ENCODE results near the gene SPOCK3. TPM values are rescaled to one million over a fixed set of nuclear protein-coding genes. Genes with fewer than 3 reads are reported as not detected.
"Not testable (repeated sequence)": the region's sequence is repeated elsewhere in the genome, so short reads cannot be mapped to it uniquely, and the experiment has no call there.

SPOCK3 gene
- total RNA-seq, 2 donors from 2014 or later = 21.1 to 22.5 TPM

DNA sequence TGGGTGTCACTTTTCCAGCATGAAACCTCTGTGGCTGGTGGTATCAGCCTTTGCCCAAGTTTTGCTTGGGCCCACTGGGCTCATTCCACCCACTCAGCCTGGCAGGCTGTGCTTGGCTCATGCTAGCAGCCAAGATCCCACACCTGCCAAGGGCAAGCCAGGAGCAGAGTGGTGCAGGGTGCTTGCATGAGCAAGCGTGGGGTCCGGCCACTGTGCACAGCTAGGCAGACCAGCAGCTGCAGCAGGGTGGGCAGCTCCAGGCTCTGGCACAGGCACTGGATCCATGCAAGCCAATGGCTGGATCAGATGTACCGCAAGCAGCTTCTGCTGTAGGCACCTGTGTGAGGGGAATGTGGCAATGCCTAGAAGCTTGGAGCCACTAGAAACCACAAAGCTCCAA, 253.9 kb downstream of the SPOCK3 start:
- Mint-ChIP-seq H3K36me3 (ENCODE audit: low read depth) (no peaks in the 10 kb centered on the region), H3K27ac (no peak overlapping the region), H3K4me3 (no peak overlapping the region), H3K9me3 (no peaks in the 10 kb centered on the region), H3K27me3 (ENCODE audit: insufficient read depth) (no peaks in the 10 kb centered on the region), H3K4me1 (no peaks in the 10 kb centered on the region)
- TF ChIP-seq, protein P1, sequence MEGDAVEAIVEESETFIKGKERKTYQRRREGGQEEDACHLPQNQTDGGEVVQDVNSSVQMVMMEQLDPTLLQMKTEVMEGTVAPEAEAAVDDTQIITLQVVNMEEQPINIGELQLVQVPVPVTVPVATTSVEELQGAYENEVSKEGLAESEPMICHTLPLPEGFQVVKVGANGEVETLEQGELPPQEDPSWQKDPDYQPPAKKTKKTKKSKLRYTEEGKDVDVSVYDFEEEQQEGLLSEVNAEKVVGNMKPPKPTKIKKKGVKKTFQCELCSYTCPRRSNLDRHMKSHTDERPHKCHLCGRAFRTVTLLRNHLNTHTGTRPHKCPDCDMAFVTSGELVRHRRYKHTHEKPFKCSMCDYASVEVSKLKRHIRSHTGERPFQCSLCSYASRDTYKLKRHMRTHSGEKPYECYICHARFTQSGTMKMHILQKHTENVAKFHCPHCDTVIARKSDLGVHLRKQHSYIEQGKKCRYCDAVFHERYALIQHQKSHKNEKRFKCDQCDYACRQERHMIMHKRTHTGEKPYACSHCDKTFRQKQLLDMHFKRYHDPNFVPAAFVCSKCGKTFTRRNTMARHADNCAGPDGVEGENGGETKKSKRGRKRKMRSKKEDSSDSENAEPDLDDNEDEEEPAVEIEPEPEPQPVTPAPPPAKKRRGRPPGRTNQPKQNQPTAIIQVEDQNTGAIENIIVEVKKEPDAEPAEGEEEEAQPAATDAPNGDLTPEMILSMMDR (conservative IDR thresholded peaks at IDR 0.05) = no peak
- Histone ChIP-seq H3K4me1 (ENCODE audit: control insufficient read depth, insufficient read depth, low read length) (no peaks in the 10 kb centered on the region), H3K27ac (ENCODE audit: low read depth, low read length) (no peak overlapping the region), H3K9me3 (ENCODE audit: control insufficient read depth, low read length) (peaks cover 5% of the 10 kb centered on the region), H3K4me3 (ENCODE audit: low read length) (no peak overlapping the region), H3K36me3 (ENCODE audit: control insufficient read depth, insufficient read depth, low read length) (no peaks in the 10 kb centered on the region), H3K27me3 (ENCODE audit: control insufficient read depth, insufficient read depth, low read length, poor library complexity, severe bottlenecking) (no peaks in the 10 kb centered on the region), H3K9ac (ENCODE audit: extremely low read depth, low read length, poor library complexity, severe bottlenecking) (no peak overlapping the region)
- 95 to 100% methylated on average over 1 to 3 of the region's 3 CpGs for WGBS, 2 experiments (ENCODE audit: insufficient coverage in 1 of 2, insufficient read length in 1 of 2)
- no peak for DNase-seq

DNA sequence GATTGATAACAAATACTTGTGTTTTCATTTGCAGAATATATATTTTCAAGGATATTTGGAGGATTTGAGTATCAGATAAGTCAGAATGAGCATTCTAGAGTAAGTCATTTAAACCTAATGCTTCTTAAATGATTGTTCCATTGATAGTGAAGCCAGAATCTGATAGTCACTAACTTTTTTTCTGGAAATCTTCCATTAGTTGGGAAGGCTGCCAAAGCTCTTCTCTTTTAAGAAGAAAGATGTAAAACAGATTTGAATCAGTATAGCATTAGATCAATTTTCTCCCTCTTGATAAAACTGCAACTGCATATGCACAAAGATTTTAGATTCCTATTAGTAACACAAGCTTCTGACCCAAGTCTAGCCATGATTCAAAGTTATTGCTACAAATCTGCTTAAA, 256.7 kb downstream of the SPOCK3 start:
- Histone ChIP-seq H3K4me1 (ENCODE audit: control insufficient read depth, insufficient read depth, low read length) (no peaks in the 10 kb centered on the region), H3K9ac (ENCODE audit: extremely low read depth, low read length, poor library complexity, severe bottlenecking) (no peak overlapping the region), H3K9me3 (ENCODE audit: control insufficient read depth, low read length) (peaks cover 5% of the 10 kb centered on the region), H3K27ac (ENCODE audit: low read depth, low read length) (no peak overlapping the region), H3K27me3 (ENCODE audit: control insufficient read depth, insufficient read depth, low read length, poor library complexity, severe bottlenecking) (no peaks in the 10 kb centered on the region), H3K4me3 (ENCODE audit: low read length) (no peak overlapping the region), H3K36me3 (ENCODE audit: control insufficient read depth, insufficient read depth, low read length) (no peaks in the 10 kb centered on the region)
- no peaks in the 10 kb centered on the region for H3K36me3 Mint-ChIP-seq (ENCODE audit: low read depth)
- H3K27me3 Mint-ChIP-seq (ENCODE audit: insufficient read depth) = no peaks in the 10 kb centered on the region
- H3K27ac Mint-ChIP-seq = no peak overlapping the region
- H3K4me1 Mint-ChIP-seq = no peaks in the 10 kb centered on the region
- no peak overlapping the region for H3K4me3 Mint-ChIP-seq
- H3K9me3 Mint-ChIP-seq = no peaks in the 10 kb centered on the region
- no peak for DNase-seq
- TF ChIP-seq, protein P1 (conservative IDR thresholded peaks at IDR 0.05) = no peak

- Mint-ChIP-seq H3K27ac (no peak overlapping the region), H3K27me3 (ENCODE audit: insufficient read depth) (no peaks in the 10 kb centered on the region)
These were observed 262.2 kb downstream of the SPOCK3 start for GRCh38 chr4:166972071-166972470.

DNA sequence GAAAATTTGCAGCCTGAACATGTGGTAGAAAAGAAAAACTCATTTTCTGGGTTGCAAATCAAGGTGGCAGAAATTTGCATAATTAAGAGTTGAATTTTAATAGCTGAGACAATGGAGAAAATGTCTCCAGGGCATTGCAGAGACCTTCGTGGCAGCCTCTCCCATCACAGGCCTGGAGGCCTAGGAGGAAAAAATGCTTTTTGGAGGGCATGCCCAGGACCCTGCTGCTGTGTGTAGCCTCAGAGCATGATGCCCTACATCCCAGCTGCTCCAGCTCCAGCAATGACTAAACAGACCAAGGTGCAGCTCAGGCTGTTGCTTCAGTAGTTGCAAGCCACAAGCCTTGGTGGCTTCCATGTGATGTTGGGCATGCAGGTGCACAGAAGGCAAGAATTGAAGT, 266.1 kb downstream of the SPOCK3 start:
- H3K36me3 Mint-ChIP-seq (ENCODE audit: low read depth) = not testable (repeated sequence)
- peaks cover 33% of the 10 kb centered on the region for H3K9me3 Mint-ChIP-seq

More at GRCh38 chr4:166972071-166972470, 262.2 kb downstream of the SPOCK3 start:
- no peaks in the 10 kb centered on the region for H3K4me1 ChIP-seq (ENCODE audit: control insufficient read depth, insufficient read depth, low read length)
- Mint-ChIP-seq H3K4me1 (no peaks in the 10 kb centered on the region), H3K9me3 (peaks cover 29% of the 10 kb centered on the region), H3K4me3 (no peak overlapping the region), H3K36me3 (ENCODE audit: low read depth) (peaks cover 2% of the 10 kb centered on the region)
- no peak for DNase-seq
- H3K36me3 ChIP-seq (ENCODE audit: control insufficient read depth, insufficient read depth, low read length) = no peaks in the 10 kb centered on the region
- H3K9me3 ChIP-seq (ENCODE audit: control insufficient read depth, low read length) = peaks cover 32% of the 10 kb centered on the region
- H3K9ac ChIP-seq (ENCODE audit: extremely low read depth, low read length, poor library complexity, severe bottlenecking) = no peak overlapping the region
- WGBS, 2 experiments (ENCODE audit: insufficient coverage in 1 of 2, insufficient read length in 1 of 2) = 87 to 100% methylated on average over 1 to 2 of the region's 2 CpGs
- no peaks in the 10 kb centered on the region for H3K27me3 ChIP-seq (ENCODE audit: control insufficient read depth, insufficient read depth, low read length, poor library complexity, severe bottlenecking)
- H3K4me3 ChIP-seq (ENCODE audit: low read length) = no peak overlapping the region
- H3K27ac ChIP-seq (ENCODE audit: low read depth, low read length) = no peak overlapping the region
- TF ChIP-seq, protein P1 (conservative IDR thresholded peaks at IDR 0.05) = no peak

More for the DNA sequence above, 266.1 kb downstream of the SPOCK3 start:
- H3K27me3 Mint-ChIP-seq (ENCODE audit: insufficient read depth); DNase-seq; H3K27ac ChIP-seq (ENCODE audit: low read depth, low read length); H3K36me3 ChIP-seq (ENCODE audit: control insufficient read depth, insufficient read depth, low read length); H3K4me1 Mint-ChIP-seq; H3K4me3 Mint-ChIP-seq; H3K4me1 ChIP-seq (ENCODE audit: control insufficient read depth, insufficient read depth, low read length); H3K9ac ChIP-seq (ENCODE audit: extremely low read depth, low read length, poor library complexity, severe bottlenecking); H3K27ac Mint-ChIP-seq; H3K27me3 ChIP-seq (ENCODE audit: control insufficient read depth, insufficient read depth, low read length, poor library complexity, severe bottlenecking): not testable (repeated sequence)
- H3K4me3 ChIP-seq (ENCODE audit: low read length) = peak overlapping the region; percentile 13
- 88% methylated on average over 1 of the region's 1 CpG; no CpG with 5 or more reads in 1 of the 2 experiments for WGBS, 2 experiments (ENCODE audit: insufficient coverage in 1 of 2, insufficient read length in 1 of 2)
- peaks cover 34% of the 10 kb centered on the region for H3K9me3 ChIP-seq (ENCODE audit: control insufficient read depth, low read length)
